DMS114 treated with DMSO at 0.1 percent for 48 hours (cell line): ENCODE results near the gene ZNF23.

Source experiments
- DNase-seq: peaks from one replicate; lab custom pipeline; 2025; ENCODE audit not compliant: unreplicated experiment; lab: John Stamatoyannopoulos, UW

ZNF23 gene

DNA sequence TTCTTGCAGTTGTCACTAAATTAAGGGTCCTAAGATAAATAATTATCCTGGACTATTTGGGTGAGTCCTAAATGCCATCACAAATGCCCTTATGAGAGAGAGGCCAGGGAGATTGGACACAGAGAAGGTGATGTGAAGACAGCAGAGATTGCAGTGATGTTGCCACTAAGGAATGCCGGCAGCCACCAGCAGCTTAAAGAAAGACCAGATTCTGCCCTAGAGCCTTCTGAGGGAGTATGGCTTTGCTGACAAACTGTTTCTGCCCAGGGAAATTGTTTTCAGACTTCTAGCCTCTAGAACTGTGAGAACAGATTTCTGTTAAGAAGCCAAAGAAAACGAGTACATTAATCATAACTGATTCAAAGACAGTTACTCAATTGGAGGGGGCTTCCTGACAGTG is 10.0 kb upstream of the ZNF23 start:
- DNase-seq, result no peak

DNA sequence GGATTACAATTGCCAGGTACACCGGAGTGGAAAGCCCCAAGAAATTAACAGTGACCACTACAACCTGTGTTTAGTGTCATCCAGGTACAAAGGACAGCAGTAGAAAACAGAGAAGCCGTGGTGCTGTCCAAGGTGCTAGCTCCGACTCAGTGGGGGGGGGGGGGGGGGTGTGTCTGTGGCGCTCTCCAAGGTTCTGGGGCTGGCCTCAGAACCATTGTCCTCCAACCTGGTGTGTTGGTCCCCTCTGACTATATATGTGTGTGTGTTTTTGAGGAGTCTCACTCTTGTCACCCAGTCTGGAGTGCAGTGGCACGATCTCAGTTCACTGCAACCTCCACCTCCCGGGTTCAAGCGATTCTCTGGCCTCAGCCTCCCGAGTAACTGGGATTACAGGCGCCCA is 5.8 kb upstream of the ZNF23 start:
- DNase-seq, result no peak

DNA sequence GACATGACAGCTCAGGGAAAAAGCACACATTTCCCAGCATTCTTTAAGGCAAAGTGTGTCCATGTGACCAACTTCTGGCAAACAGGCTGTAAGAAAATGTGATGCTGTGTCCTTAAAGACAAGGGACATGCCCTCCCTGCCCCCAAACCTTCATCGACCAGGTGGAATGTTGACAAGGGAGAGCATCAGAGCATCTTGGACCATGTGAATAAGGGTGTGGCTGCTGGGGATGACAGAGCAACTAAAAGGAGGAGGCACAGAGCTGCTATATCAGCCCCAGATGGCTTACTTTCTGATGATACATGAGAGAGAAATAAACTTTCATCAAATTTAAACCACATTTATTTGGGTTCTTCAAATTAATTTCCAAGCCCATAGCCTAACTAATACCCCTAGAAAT is 2.2 kb upstream of the ZNF23 start:
- DNase-seq, result no peak

DNA sequence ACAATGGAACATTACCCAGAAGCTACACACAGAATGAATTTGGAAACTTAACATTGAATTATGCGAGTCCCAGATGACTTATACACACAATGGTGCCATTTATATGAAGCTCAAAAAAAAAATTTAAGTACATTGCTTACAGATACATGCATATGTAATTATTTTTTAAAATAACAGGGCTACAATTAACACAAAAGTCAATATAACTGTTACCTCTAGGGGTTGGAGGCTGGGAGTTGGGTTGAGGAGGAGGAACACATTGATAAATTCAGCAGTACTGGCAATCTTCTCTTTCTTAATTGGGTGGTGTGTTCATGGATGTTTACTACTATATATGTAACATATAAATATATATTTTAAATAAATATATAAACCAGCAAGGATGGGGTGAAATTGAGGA is 1.1 kb downstream of the ZNF23 start:
- no peak for DNase-seq

GRCh38 chr16:71460236-71460635 is 1.8 kb downstream of the ZNF23 start:
- no peak for DNase-seq

- no peak for DNase-seq
Observed at GRCh38 chr16:71459510-71459909, 2.5 kb downstream of the ZNF23 start.

GRCh38 chr16:71456801-71457200 is 5.2 kb downstream of the ZNF23 start:
- no peak for DNase-seq

- DNase-seq, result no peak
Observed at GRCh38 chr16:71453036-71453435, 9.0 kb downstream of the ZNF23 start.

GRCh38 chr16:71449020-71449419 is 13.0 kb downstream of the ZNF23 start:
- DNase-seq, result no peak

GRCh38 chr16:71448274-71448866 is 13.7 kb downstream of the ZNF23 start:
- no peak for DNase-seq

DNA sequence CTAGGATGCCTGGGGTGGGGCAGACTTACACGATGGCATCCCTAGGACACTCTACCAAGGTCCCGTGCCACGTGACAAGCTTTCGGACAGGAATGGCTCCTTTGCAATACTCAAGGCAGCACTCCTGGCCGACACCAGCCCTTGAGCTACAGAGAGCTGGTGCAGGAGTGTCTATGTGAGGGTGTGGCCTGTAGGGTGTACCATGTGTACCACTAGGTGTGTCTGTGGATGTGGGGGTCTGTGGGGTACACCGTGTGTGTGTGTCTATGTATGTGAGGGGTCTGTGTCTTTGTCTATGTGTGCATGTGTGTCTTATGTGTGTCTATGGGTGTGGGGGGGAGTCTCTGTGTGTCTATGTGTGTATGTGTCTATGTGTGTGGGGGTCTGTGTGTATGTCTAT is 18.3 kb downstream of the ZNF23 start:
- no peak for DNase-seq

DNA sequence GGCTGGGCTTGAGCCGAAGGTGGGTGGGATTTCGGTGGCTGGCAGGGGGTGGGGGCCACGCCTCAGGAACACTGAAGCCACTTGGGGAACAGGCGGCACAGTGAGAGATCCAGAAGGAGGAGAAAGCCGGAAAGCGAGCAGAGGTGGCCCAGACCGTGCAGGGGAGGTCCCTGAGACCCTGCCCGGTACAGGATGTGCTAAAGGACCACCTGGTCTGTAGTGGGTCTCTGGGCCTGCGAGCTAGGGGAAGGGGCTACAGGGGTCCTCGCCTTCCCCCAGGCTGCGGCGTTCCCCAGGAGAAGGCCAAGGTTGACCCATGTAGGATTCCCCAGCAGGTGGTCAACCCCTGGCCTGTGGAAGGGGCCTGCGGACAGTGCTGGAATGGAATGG is 20.0 kb downstream of the ZNF23 start, which contains the start of gene TLE7:
Gene TLE7, minus strand, starts transcription at position 4 of the 390 bp plus-strand sequence. CDS start 8,730 bp downstream, outside the sequence.
- DNase-seq, result no peak

DNA sequence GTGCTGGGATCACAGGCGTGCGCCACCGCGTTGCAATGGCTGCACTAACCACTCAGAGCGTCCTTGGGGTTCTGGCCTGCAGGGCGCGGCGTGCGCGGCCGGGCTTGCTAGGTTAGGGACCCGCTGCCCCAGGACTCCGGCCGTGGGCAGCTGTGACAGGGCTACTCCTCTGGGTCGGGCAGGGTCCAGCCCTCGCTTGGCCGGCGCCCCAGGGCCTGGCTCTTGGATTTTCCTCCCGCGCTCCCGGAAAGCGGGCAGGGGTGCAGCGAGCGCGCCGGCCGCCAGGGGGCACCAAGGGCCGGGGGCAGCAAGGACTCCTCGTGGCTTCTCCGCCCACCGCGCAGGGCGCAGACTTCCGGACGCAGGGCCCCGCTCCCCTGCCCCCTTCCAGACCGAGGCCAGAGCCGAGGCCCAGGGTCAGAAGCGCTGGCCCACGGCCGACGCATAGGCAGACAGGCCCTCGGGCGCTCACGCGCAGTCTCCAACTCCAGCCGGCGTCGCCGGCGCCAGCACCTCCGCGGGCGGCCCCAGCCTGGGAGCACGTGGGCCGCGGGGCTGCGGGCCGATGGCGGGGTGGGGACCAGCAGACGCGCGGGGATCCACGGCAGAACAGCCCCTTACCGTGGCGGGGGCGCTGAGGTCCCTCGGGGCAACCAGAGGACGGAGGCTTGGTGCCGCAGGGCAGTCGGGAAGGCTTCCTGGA is 20.5 kb downstream of the ZNF23 start:
- DNase-seq, result no peak

DNA sequence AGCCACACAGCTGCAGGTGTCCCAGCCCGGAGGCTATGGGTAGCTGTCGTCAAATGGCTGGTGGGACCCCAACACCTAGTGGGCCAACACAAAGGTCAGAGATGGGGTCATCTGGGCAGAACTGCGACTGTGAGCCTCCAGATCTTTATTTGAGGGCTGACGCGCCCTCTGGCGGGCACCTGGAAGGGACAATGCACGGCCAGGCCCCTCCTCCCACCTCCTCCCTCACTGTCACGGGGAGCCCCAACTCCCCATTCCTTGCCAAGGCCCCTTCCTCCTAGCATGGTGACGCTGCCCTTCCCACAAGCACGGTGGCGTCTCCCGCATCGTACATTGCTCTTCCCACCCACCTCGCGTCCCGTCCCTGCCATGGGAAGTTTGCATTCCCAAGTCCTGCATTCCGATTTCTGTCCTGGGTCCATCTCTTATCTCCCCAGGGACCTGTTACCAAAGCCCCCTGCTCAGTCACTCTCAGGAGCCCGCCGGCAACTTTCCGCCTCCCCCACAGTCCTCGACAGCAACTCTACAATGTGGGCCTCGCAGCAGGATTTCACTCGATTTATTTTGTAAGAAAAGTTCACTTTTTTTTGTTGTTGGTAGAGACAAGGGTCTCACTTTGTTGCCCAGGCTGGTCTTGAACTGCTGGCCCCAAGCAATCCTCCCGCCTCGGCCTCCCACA is 21.2 kb downstream of the ZNF23 start:
- DNase-seq, result no peak

- no peak for DNase-seq
Observed at GRCh38 chr16:71439523-71439922, 22.5 kb downstream of the ZNF23 start.

- DNase-seq, result no peak
Observed at GRCh38 chr16:71436473-71436872, 25.6 kb downstream of the ZNF23 start.

- no peak for DNase-seq
Observed at GRCh38 chr16:71432906-71433305, 29.1 kb downstream of the ZNF23 start.

DNA sequence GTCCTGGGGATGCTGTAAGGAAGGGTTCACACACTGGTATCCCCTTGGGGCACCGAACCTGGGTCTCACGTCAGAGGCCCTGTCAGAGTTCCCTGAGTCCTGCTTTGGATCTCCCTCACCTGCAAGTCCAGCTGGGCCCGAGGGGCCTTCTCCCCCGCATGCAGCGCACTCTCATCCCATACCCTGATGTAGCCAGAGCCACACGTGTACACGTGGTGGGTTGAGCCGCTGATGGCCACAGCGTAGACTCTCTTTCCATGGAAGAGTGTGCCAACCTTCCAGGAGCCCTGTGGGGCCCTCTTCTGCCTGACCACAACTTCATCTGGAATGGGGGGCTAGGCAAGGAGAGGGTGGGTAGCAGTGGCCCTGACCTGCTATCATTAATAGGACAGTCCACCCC is 30.1 kb downstream of the ZNF23 start:
- DNase-seq, result no peak

DNA sequence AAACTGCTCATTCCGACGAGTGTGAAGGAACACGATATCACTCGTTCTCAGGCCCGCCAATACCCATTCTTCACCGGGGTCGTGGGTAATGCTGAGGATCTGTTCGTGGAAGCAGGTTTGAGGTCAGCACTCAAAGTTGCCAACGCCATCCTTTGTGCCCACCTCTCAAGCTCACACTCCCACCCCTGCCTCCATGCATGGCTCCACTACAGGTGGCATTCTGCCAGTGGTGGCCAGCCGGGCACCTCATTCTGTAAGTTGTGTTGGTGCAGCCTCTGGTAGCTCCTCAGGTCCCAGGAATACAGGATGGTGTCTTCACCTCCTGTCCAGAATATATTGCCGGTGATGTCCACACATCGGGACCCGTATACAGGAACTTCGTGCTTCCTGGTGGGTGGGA is 30.9 kb downstream of the ZNF23 start:
- DNase-seq, result no peak

- no peak for DNase-seq
Observed at GRCh38 chr16:71430744-71431143, 31.3 kb downstream of the ZNF23 start.

GRCh38 chr16:71429581-71429980 is 32.5 kb downstream of the ZNF23 start:
- DNase-seq, result no peak

GRCh38 chr16:71428883-71429282 is 33.2 kb downstream of the ZNF23 start:
- no peak for DNase-seq
